HG03097 (cell line): Measurements from ENCODE around the gene UBE2Q1.
"Not testable (repeated sequence)": the region's sequence is repeated elsewhere in the genome, so short reads cannot be mapped to it uniquely, and the experiment has no call there.

Experiments used
- ATAC-seq: cut with Tn5 transposase; IDR thresholded peaks from one replicate; pipeline ENCODE4 v1.9.1; 2021; ENCODE audit not compliant: unreplicated experiment, low FRiP score

The UBE2Q1 gene

GRCh38 chr1:154552036-154552435, 6.4 kb downstream of the UBE2Q1 start:
- no peak for ATAC-seq

DNA sequence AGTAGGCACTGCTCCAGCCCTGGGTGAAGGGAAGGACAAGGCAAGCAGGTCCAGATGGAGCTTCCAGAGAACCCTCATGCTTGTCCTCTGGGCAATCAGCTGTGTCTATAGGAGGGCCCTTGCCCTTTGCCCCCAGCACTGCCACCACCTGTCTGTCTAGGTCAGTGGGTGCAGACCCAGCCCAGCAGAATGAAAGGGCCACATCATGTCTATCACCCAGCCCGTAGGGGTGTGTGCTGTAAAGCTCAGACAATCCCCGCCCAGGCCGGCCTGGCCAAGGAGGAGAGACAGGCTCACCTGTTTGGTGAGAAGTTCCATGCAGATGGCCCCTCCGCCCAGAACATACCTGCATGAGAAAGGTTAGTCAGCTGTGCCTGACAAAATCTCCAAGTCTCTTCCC, 7.0 kb downstream of the UBE2Q1 start:
- ATAC-seq = no peak

DNA sequence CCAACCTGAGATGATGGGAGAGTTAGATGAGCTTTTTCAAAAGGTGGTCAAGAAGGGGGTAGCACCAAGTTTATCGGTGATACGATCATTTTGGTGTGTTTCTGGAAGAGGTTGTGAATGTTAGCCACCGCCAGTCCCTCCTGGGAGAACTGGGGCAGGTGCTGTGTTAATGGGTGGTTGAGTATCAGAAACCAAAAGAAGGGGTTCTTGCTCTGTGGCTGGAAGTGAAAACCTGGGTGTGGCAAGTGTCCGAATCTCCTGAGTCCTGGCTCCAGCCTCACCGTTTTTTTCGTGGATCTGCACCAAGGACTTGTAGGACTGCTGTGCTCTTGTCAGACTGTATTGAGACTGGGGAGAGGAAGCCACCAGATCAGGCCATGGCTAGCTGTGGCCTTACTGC, 7.8 kb downstream of the UBE2Q1 start:
- no peak for ATAC-seq

GRCh38 chr1:154550070-154550469, 8.4 kb downstream of the UBE2Q1 start:
- ATAC-seq = no peak

DNA sequence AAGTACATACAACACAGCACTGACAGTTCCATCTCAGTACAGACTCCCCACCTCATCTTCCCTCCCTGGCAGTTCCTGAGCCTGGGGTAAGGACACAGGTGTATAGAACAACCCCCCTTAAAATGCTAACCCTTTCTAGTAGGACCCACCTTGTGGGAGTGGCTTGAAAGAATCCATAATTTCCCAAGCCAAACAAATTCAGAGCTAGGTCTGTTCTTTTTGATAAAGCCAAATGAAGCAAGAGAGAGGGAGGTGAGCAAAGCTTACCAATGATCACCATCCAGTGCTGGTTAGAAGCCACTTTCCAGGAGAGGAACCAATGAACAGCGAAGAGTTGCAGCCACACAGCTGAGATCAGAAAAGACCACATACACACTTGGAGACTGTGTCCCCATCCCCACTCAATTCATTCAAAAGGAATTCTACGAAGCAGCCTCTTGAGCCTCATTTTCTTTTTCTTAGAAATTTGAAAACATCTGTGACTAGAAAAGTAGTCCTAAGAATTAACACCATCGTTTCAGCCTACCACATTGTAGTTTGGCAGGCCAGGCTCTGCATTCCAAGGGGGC, 9.2 kb downstream of the UBE2Q1 start:
- no peak for ATAC-seq

GRCh38 chr1:154548028-154548427, 10.4 kb downstream of the UBE2Q1 start:
- ATAC-seq = no peak

- ATAC-seq = no peak
These were observed 11.2 kb downstream of the UBE2Q1 start for GRCh38 chr1:154547105-154547732.

GRCh38 chr1:154546264-154547063, 12.0 kb downstream of the UBE2Q1 start:
- no peak for ATAC-seq

DNA sequence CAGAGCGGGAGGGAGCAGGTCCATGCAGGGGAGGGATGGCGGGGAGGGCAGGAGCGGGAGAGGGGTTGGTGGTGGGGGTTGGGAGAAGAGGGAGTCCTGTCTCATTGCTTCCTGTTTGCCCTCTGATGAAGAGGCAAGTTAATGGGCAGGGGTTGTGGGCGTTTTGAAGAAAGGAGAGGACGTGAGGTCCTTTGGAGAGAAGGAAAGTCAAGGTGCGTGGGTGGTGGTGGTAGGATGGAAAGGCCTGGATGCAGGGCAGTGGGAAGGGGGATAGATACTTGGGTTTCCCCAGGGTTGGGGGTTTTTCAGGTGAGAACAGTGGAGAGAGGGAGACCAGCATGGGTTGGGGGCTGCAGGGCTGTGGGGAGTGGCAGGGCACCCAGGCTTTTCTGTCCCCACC, 17.2 kb downstream of the UBE2Q1 start:
- no peak for ATAC-seq

- ATAC-seq = no peak
These were observed 18.7 kb downstream of the UBE2Q1 start for GRCh38 chr1:154539486-154540483.

DNA sequence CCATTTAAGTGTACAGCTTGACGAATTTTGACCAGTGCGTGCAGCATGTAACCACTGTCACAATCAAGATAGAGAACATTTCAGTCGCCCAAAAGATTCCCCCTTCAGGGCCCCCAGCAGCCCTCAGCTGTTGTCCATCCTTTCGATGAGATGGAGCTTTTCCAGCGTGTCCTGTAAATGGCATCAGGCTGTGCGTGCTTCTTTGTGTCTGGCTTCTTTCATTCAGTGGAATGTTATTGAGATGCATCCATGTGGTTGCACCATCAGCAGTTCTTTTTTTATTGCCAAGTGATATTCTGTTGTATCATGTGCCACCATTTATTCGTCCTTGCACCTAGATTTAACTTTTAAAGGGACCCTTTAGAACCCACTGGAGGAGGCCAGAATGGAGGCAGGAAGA, 21.9 kb downstream of the UBE2Q1 start:
- ATAC-seq = no peak

GRCh38 chr1:154533952-154534844, 24.3 kb downstream of the UBE2Q1 start:
- ATAC-seq = no peak

- ATAC-seq = not testable (repeated sequence)
These were observed 26.5 kb downstream of the UBE2Q1 start for GRCh38 chr1:154531950-154532349.

GRCh38 chr1:154529308-154529707, 29.2 kb downstream of the UBE2Q1 start:
- no peak for ATAC-seq

- ATAC-seq = no peak
These were observed 31.3 kb downstream of the UBE2Q1 start for GRCh38 chr1:154527192-154527591.

- ATAC-seq = no peak
These were observed 33.6 kb downstream of the UBE2Q1 start for GRCh38 chr1:154524881-154525280.

DNA sequence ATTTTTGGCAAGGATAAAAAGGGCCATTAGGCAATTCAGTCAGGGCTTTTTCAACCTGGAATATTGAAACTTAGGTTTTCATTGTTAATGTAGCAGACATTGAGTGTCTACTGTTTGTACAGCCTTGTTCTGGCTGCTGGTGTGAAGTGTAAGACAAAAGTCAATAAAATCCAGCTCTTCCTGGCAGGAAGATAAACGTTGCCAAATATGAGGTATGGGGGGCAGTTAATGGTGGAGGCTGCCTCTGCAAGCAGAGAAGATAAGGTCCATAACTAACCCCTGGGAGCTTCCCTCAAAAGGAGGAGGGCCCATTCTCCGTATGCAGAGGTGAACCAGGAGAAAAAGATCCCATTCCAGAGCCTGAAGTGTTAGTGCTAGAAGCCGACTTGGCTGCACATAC, 36.8 kb downstream of the UBE2Q1 start:
- no peak for ATAC-seq

DNA sequence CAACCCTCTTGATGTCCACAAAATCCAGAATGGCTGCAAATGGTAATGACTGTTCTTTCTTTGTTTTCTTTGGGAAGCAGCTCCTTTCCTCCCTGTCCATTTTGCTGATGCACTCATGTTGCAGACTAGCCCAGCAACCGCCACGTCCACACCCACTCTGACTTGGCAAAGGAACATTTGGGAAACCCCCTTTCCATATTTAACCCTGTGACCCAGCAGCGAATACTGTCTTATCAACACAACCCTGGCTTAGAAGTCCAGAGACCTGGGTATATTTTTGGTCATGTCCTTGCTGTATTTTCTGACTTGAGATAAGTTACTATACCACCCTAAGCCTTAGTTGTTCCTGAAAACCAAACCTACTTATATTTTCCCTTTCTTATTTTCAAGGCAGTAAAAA, 38.1 kb downstream of the UBE2Q1 start:
- no peak for ATAC-seq

GRCh38 chr1:154519591-154519991, 38.9 kb downstream of the UBE2Q1 start:
- ATAC-seq = no peak

GRCh38 chr1:154517661-154518060, 40.8 kb downstream of the UBE2Q1 start:
- no peak for ATAC-seq
